ENCODE results near the gene SLC37A1.

SLC37A1 gene

DNA sequence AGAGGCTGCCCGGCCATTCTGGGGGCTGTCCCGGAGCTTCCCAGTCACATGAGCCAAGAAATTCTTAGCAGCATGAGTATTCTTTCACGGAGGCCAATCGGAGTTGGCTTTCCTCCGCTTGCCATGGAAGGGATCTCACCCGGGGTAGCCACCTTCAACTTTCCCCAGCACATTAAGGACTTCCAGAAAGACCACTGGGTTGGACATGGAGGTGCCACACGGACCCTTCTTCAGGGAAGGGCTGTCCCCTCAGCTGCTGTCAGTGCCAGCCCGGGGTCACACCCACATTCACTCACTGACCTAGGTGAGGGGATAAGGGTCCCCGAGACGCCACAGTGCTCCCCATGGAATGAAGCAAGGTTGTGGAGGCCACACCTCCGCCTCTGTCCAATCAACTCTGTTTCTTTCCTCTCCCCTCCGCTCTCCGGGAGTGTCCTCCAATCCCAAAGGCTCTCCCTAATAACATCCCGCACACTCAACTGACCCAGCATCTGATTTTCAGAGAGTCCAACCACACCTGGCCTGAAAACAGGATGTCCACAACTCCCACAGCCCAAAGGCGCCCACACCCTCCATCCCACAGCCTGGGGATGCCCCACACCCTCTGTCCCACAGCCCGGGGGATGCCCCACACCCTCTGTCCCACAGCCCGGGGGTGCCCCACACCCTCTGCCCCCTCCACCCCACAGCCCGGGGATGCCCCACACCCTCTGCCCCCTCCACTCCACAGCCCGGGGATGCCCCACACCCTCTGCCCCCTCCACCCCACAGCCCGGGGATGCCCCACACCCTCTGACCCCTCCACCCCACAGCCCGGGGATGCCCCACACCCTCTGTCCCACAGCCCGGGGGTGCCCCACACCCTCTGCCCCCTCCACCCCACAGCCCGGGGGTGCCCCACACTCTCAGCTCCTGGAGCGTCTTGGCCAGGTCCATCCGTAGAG is 37.0 kb upstream of the SLC37A1 start:
- FAIRE-seq: no peak
- DNase-seq (ENCODE audit: insufficient read length, low spot score): no peak

DNA sequence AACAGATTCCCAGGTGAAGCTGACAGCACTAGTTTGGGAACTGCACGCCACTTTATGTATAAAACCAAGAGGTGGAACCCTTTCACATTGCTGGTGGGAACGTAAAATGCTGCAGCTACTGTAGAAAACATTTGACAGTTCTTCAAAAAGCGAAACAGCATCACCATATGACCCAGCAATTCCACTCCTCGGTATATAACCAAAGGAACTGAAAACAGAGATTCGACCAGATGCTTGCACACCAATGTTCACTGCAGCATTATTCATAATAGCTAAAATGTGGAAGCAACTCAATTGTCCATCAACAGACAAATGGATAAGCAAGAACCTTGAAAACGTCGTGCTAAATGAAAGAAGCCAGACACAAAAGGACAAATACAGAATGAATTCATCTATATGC is 35.1 kb upstream of the SLC37A1 start:
- FAIRE-seq (no peak), DNase-seq (ENCODE audit: insufficient read length, low spot score) (no peak)

DNA sequence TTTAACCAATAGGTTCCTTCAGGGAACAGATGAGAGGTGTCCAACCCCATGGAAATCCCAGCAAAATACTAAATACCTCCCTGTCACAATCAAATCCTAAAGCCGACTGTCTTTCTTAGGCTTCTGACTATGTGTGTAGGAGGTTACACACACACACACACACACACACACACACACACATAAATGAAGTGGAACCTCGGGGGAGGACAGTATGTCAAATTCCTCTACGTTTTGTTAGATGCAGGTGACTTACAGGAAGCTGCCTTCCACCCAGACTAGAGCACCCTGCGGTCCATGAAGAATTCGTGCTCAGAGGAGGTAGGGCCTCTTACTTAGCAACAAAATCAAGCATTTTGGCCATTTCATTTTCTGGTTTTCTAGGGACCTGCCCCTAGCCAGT is 34.1 kb upstream of the SLC37A1 start:
- no peak for FAIRE-seq

DNA sequence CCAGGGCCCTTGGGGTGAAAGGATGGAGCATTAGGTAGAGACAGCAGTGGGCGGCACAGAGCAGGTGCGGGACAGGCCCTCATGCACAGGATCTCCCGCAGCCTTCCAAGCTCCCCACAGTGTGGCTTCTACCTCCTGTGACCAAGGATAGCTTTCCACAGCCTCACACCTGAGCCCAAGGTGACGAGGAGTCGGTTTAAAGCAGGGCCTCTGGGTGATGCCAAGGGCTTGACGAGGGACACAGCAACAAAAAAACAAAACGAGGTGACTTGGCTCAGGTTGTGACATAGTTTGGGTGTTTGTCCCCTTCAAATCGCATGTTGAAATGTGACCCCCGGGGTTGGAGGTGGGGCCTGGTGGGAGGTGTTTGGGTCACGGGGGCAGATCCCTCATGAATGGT is 32.9 kb upstream of the SLC37A1 start:
- FAIRE-seq: no peak
- no peak for DNase-seq (ENCODE audit: insufficient read length, low spot score)

More for the DNA sequence above, 34.1 kb upstream of the SLC37A1 start:
- DNase-seq (ENCODE audit: insufficient read length, low spot score): no peak

DNA sequence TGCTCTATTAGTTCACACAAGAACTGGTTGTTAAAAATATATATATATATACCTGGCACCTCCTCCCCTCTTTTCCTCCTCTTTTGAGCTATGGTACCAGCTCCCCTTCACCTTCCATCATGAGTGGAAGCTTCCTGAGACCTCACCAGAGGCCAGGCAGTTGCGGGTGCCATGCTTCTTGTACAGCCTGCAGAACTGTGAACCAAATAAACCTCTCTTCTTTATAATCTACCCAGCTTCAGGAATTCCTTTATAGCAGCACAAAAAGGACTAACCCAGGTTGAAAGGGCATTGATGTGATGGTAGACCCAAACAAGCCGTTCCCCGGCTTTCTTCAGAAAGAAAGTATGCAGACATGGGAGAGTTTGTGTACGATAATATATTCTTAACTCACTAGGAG is 32.5 kb upstream of the SLC37A1 start:
- DNase-seq (ENCODE audit: insufficient read length, low spot score) (no peak), FAIRE-seq (no peak)

DNA sequence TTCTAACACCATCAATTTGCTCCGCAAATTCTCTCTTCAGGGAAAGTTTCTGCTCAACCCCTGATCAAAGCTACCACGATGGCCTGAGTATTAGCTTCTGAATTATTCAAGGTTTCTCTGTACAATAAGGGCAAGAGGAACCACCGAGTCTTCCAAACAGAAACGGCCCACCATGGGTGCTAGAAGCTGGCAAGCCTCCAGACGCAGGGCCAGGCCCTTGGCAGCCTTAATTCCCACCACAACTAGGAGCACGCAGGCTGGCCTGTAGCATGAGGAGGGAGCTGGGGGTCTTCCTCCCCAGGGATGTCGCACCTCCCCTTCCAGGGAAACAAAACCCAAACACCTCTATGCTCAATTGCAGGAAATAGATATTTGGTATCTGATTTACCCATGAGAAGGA is 28.7 kb upstream of the SLC37A1 start:
- FAIRE-seq (no peak), DNase-seq (ENCODE audit: insufficient read length, low spot score) (no peak)

DNA sequence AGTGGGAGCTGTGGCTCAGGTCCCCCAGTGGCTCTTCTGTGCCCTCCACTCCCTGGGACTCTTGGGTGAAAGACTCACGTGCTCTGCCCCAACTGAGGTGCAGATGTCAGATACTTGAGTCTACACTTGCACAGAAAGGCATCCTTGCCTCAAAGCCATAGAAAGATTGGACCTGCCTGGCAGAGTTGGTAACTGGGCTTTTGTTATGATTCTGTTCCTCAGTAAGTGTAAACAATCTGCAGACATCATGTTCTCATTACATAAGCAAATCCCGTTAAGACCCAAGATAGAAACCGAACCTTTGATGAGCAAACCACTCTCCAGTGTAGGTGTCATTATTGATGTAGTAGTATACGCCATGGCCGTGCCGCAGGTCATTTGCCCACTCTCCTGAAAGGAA is 27.6 kb upstream of the SLC37A1 start:
- no peak for DNase-seq (ENCODE audit: insufficient read length, low spot score)
- no peak for FAIRE-seq

DNA sequence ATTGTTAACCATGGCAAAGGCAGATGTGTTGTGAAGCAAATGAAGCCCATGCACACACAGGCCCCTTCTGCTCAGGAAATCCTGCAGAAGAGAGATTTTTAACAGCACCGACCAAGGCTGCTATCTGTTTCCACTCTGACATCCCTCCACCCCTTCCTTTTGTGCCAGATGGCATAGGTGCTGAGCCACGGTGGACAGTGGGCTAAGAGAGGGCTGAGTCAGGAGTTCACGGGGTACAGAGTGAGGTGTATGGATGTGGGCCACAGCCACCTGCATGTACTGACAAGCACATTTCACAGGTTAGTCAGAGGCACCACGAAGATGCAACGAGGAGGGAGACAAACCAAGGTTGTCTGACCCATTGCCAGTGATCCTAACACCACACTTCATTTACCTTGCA is 27.1 kb upstream of the SLC37A1 start:
- no peak for FAIRE-seq

DNA sequence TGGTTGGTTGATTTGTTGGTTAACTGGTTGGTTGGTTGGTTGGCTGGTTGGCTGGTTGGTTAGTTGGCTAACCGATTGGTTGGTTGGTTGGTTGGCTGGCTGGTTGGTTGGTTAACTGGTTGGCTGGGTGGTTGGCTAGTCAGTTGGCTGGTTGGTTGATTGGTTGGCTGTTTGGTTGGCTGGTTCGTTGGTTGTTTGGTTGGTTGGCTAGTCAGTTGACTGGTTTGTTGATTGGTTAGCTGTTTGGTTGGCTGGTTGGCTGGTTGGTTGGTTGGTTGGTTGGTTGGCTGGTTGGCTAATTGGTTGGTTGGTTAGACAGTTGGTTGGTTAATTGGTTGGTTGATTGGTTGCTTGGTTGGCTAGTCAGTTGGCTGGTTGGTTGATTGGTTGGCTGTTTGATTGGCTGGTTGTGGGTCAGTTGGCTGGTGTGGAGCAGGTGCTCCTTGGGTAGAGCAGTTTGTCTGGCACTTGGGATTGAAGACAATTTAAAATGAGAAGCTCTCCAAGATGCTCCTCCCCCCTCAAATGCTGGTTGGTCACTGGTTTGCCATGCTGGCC is 24.6 kb upstream of the SLC37A1 start:
- FAIRE-seq (no peak), DNase-seq (ENCODE audit: insufficient read length, low spot score) (no peak)

More for the DNA sequence above, 27.1 kb upstream of the SLC37A1 start:
- DNase-seq (ENCODE audit: insufficient read length, low spot score): no peak

DNA sequence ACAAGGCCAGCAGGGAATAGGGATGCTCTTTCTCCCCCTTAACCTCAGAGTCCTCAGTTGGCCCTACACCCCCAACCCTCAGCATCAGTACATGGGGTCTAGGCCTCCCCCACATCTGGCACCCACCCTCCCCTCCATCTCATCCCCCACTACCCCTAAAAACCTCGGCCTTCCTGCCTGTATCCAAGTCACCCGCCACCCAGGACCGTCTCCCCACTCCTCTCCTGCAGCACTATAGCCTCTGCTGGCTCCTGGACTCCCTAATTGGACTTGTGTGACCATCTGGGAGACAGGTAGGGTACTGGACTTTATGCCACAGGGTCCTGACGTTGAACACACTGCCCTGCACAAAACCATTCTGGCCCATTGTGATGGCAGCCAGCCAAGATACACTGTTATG is 23.7 kb upstream of the SLC37A1 start:
- FAIRE-seq: no peak
- no peak for DNase-seq (ENCODE audit: insufficient read length, low spot score)

DNA sequence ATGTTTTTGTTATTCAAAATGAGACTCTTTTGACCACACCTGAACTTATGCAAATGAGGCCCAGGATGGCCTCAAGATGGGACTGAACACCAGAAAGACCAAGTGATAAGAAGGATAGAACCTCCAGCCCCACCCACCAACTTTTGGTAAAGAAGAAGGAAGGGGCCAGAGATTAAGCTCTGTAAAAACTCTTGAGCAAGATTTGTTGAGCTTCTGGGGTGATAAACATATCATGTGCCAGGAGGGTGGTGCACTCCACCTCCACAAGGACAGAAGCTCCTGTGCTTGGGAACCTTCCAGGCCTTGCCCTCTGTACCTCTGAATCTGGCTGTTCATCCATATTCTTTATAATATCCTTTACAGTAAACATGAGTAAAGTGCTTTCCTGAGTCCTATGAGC is 22.9 kb upstream of the SLC37A1 start:
- DNase-seq (ENCODE audit: insufficient read length, low spot score) (no peak), FAIRE-seq (no peak)

DNA sequence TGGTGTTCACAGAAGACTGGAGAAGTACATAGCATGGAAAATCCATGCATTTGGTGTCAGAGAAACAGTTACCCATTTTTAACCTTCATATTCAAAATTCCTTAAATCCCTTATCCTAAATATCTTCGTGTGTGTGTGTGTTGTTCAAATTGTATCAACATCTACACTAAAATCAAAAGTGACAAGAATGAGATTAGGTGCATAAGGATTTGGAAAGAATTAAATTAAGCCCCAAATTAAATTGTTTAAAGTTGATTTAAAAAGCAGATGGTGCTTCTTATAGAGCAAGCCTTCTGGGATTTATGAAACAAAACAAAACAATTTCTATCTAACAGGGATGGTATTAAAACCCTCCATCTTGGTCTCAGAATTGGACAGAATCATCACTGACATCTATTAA is 22.3 kb upstream of the SLC37A1 start:
- FAIRE-seq: no peak
- DNase-seq (ENCODE audit: insufficient read length, low spot score): no peak

DNA sequence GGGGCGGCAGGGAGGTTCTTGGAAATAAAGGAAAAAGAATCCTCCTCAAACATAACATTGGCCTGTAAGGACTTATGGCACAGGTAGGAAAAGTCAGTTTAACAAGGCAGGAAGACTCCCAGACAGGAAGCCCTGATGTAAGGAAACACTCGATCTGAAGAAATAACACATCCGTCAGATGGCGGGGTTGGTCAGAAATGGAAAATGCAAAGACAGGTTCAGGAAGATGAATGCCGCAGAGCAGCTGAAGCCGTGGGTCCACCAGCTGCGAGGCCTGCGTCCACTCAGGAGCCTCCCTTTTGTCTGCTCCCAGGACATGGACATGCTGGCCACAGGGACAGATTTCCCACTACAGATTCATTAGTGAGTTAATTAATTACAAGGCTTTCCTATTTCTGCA is 21.5 kb upstream of the SLC37A1 start:
- FAIRE-seq: no peak
- no peak for DNase-seq (ENCODE audit: insufficient read length, low spot score)

DNA sequence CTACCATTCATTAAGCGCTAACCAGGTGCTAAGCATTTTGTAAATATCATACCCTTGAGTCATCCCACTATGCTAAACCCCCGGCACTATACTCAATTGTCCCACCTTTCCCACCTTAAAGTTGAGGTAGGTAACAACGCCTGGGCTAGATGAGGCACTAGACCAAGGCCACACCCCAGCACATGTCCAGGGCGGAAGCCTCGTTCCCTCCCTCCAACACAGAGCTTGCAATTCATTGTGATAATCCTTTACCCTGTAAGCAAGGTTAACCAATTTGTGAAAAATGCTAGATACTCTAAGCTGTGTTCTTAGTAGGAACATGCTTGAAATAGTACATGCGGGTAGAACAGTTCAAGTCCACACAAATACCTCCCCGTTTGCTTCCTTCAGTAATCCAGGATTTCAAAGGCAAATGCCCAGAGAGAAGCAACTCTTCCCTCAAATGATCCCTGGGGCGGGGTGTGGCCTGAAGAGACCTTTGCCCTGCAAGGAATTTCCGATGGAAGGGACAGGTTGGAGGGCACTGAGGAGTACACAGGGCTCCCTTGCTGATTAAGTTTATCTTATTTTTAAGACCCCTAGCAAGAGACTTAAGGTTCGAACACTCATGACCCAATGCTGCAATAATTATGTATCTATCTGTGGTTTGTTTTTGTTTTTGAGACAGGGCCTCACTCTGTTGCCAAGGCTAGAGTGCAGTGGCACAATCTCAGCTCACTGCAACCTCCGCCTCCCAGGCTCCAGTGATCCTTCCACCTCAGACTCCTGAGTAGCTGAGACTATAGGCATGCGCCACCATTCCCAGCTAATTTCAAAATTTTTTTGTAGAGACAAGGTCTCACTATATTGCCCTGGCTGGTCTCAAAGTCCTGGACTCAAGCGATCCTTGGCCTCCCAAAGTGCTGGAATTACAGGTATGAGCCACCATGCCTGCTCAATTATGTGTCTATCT is 20.3 kb upstream of the SLC37A1 start:
- DNase-seq (ENCODE audit: insufficient read length, low spot score) (no peak), FAIRE-seq (no peak)

DNA sequence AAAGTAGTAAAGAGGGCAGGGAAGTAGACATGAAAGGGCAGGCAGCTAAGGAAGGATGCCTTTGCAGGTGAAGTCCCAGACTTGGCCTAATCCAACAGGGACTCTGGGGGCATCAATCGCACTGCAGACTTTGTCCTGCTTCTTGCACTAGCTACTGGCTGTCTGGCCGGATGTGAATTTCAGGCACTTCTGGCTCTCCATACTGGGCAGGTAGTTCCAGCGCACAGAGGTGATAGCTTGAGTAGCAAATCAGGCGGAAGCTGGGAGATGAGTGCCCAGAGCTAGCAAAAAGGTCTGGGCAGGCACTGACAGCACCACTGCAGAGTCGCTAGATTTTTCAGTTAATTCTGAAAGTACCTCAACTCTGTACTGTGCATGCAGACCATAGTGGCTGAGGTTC is 18.6 kb upstream of the SLC37A1 start:
- DNase-seq (ENCODE audit: insufficient read length, low spot score) (no peak), FAIRE-seq (no peak)

DNA sequence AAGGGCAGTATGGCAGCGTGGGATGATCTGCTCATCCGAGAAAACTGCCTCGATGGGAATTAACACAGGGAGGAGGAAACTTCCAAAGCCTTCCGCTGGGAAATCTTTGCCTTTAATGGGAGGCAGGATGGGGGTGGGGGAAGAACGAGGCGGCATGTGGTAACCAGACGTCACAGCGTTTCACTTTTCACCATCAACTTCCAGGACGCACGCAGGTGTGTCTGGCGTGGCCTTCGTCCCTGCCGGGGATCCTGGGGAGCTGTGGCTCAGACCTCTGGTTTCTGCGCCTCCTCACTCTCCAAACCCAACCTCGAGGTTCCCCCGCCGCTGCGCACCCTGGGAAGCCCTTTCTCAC is 17.9 kb upstream of the SLC37A1 start:
- peak; percentile 10 for DNase-seq (ENCODE audit: insufficient read length, low spot score)
- FAIRE-seq: no peak

DNA sequence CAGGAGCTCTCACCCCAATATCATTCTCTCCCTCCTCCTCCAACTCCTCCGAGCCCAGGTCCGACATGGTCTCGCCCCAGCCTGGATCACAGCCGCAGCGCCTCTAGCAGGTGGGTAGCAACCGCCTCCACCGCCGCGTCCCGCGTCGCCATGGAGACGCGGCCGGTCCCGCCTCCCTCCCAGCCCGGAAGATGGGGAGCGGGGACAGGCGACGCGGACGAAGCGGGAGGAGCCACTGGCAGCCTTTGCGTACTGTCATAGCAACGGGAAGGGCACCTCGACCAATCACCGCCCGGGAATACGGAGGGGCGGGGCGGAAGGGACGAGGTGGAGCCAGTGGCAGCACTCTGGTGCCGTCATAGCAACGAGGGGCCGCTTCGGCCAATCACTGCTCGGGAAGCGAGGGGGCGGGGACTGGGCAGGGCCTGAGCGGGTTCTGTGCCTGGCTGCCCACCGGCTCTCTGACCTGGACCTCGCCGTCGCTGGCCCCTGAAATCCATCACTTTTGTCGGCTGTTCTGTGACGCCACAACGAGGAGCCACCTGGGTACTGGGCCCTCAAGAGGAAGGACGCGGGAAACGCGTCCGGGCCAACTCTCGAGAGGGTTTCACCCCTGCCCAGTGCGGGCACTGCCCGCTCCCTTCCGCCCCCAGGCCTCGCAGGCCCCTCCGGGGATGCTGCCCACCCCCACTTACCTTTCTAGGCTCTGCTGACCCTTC is 17.4 kb upstream of the SLC37A1 start, which contains the start of gene RSPH1:
RSPH1 (minus strand) TSS at position 105 of the 719 bp plus-strand sequence; CDS start at position 67, 38 bp downstream.
- FAIRE-seq (peak; percentile 98), DNase-seq (ENCODE audit: insufficient read length, low spot score) (peak; percentile 97)

DNA sequence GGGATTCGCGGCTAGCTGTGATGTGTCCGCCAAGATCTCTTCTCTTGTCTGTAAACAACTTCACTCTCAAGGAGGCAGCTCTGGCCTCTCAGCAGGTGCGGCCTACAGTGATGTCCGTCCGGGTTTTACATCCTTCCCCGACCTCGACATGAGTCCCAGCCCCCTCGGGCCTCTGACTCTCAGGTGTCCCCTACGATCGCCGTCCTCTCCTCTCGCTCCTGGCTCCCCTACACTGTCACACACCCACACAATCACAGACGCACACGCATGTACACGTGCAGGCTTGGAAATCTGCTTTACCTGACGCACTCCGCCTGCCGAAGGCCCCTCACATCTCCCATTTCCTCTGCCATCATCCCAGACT is 16.8 kb upstream of the SLC37A1 start:
- no peak for DNase-seq (ENCODE audit: insufficient read length, low spot score)
- no peak for FAIRE-seq

DNA sequence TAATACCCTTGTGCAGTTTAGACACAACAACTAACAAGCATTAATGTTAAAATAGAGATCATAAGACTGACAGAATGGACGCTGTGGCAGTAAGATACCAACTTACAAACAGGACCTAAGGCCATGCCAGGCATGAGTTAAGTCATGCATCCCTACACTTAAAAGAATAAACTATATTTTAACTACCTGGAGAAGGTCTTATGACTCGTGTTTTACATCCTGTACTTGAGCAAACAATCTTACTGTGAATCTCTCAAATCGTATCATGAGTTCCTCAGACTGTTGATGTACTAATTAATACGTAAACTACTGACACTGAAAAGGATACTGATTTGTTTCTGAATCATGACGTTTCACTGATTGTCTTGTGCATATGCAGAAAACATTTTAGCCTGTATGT is 15.6 kb upstream of the SLC37A1 start:
- FAIRE-seq: no peak
- DNase-seq (ENCODE audit: insufficient read length, low spot score): no peak

DNA sequence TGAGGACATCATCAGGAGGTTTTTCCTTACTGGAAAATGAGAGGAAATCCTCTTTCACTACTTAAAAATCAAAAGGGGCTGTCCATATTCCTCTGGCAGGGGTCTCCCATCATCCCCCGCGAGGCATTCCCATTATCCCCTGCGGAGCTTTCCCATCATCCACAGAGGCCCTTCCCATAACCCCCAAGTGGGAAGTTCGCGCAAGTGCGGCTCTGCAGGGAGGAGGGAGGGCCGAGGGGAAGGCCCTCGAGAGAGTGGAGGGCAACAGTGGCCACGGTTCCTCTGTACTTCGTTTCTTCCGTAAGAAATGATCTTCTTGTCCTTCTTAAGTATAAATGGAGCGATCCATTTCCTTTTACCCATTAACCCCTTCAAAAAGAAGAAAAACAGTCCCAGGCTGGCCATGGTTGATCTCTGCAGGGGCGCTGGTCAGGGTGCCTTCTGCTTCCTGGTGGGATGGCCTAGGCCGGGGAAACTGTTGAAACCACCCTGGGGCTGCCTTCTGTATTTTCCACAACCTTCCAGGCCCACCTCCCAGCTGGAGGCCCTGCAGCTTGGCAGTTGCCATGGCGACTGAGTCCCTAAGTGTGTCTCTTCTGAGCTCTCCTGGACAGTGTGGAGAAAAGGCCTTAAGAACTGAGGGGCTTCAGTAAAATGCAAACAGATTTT is 14.1 kb upstream of the SLC37A1 start:
- no peak for DNase-seq (ENCODE audit: insufficient read length, low spot score)
- no peak for FAIRE-seq

Data from HTR-8/SVneo (cell line).